HG03432 (cell line): ENCODE data around the gene GIMD1.
A peak's percentile ranks its signal among the peaks of the same experiment; 100 is the strongest.

Experiments used
- ATAC-seq: cut with Tn5 transposase; IDR thresholded peaks from one replicate; pipeline ENCODE4 v1.9.1; 2021; ENCODE audit warnings: mild to moderate bottlenecking, moderate library complexity; ENCODE audit not compliant: unreplicated experiment

The GIMD1 gene

DNA sequence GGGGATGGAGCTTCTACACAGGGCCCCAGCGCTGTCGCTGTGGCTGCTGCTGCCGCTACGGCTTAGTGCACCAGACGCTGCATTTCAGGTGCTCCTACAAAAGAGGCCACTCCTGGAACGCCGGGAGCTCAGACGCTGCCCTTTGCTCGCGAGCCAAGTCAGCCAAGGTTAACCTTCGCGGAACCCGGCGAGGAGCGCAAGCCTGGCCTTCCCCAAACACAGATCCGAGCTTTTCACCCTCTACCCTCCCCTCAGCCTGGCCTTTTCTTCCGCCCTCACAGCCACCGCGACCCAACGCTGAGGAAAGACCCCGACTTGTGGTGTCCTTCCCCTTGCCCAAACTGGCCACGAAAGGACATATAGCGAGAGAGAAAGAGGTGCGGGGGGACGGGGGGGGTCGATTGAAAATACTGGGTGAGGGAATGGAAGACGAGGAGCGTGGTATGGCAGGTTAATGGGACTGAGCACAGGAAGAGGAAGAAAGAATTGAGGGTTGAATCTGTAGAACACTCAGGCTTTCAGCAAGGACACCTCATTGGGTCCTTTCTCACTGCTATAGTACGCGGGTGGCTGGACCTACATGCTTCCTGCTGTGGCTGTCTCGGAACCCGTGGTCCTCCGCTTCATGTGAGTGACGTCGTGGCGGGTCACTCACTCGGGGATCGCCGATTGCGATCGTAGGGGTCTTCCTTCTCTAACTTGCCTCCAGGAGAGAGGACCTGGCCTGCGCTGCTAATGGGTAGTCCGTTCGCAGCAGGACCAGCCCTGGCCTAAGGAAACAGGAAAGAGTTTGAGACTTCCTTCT is 52.4 kb downstream of the GIMD1 start, which contains the start of the genes AIMP1 and TBCK:
Gene AIMP1, plus strand, starts transcription at position 583 of the 805 bp plus-strand sequence. CDS start 8,460 bp downstream, outside the sequence.
Gene TBCK, minus strand, starts transcription at position 242 of the 805 bp plus-strand sequence. CDS start 7,249 bp downstream, outside the sequence.
- peak; percentile 88 for ATAC-seq

DNA sequence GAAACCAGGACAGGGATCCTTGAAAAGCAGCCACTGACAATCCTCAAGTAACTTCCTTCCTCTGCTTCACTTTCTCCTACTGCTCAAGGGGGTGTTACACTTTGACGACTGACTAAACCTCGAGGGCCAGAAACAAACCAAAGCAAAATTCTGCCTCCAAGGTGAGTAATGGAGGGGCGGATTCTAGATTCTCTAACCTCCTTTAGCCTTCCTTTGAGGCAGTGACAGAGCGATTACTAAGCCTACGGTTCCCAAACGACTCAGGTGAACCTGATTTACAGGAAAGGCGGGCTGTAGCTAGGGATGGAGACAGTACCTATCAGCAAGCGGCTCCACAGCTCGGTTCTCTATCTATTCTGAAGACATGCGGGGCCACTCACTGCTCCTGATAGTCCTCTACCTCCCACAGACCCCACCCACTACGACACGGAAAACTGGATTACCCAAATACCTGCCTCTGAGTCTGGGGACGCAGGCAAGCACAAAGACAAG is 53.1 kb downstream of the GIMD1 start:
- ATAC-seq: peak; percentile 30

DNA sequence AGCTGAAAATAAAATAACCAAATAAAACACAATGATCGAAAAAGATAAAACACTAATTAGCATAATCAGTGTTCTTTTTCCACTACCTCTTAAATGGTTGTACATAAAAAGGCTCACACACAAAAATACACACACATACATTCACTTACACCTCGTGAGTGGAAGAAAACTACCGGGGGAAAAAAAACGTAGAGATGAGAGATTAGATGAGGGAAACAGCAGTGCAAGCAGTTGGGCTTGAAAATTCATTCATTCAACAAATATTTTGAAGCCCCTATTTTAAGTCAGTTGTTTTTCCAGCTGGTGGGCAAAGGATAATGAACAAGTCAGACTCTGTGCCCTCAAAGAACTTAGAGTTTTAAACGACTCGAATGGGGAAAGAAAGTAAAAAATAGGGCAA is 53.6 kb downstream of the GIMD1 start:
- no peak for ATAC-seq

DNA sequence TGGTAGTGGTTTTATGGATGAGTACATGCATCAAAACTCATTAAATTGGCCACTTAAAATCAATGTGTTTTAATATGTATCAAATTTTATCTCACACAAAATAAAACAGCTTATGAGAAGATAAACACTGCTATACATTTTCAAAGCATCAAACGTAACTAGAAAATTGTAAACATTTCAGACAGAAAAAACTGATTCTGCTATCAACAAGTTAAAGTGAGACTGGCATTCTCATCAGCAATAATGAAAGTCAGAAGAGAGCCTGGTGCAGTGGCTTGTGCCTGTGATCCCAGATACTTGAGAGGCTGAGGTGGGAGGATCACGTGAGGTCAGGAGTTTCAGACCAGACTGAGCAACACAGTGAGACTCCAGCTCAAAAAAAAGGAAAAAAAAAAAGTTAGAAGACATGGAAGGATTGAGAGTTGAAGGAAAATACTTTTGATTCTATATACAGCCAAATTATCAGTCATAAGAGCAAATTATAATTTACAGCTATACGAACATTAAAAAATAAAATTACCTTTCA is 55.5 kb downstream of the GIMD1 start:
- no peak for ATAC-seq

DNA sequence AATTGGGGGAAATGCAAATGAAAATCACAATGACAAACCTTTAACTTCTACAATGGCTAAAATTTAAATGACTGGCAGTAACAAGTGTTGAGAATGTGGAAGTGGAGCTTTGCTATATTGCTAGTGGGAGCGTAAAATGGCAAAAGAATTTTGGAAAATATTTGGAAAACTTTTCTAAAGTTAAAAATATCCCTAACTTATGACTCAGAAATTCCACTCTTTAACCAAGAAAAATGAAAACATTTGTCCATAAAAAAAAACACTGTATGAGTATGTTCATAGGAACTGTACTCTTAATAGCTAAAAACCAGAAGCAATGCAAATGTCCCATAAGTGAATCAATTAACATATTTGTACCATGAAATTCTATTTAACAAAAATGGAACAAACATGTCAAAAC is 56.2 kb downstream of the GIMD1 start:
- ATAC-seq: no peak
